ENCODE results near the gene ZNF536. TPM values are rescaled to one million over a fixed set of nuclear protein-coding genes. Genes with fewer than 3 reads are reported as not detected.

The ZNF536 gene
- total RNA-seq, 1 donor from 2014 or later, result 22.4 TPM

- DNase-seq (ENCODE audit: low spot score in 2 of 2) (no peak), FAIRE-seq (no peak)
Observed at GRCh38 chr19:30590596-30591229, 218.5 kb downstream of the ZNF536 start.

DNA sequence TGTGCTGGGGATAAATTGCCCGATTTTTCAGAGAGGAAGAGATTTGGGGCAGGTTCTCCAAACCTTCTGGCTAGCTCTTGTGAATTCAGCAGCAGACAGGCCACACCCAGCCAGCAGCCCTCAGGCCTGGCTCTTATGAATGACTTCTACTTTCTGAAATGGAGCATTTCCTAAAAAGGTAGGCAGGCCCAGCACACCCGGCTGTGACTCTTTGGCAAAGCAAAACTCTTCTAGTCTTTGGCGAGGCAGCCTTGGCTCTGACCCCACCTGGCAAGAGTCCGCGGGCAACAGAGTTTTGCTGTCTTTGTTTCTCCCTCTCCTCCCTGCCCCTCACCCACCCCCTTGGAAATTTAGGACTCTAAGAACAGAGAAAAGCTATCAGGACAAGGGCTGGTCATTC lies 221.2 kb downstream of the ZNF536 start:
- DNase-seq (ENCODE audit: low spot score in 2 of 2), result no peak
- FAIRE-seq, result no peak

DNA sequence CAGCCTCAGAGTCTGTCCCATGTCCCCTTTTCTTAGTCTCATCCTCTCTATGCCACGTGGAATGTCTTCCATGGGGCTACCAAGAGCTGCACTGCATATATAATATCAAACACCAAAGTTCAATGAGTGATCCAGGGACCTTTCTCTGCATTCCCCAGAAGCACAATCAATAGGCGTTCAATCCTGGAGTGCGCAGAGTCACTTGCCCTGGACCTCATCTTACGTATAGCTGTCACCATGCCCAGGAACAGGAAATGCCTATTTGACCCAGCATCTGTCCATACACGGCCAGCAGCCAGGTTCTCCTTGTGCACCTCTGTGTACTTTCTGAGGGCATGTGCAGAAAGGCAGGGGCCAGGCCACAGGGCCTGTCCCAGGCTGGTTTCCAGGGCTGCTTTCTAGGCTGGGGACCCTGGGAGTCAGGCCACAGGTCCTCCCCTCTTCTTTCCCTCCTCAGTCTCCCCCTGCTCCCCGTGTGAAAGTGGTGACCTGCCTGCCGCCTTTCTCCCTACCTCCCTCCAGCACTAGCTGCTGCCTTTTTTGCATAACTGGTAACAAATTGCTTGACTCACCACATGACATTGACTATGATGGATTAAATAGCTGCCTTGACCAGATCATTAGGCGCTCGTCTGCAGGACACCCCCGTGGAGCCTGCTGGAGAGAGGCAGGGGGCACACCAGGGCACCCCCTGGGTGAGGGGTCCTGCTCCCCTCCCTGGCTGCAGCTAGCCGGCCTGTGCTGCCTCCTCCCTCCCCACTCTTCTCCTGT lies 222.0 kb downstream of the ZNF536 start:
- DNase-seq (ENCODE audit: low spot score in 2 of 2), result no peak
- FAIRE-seq, result no peak

DNA sequence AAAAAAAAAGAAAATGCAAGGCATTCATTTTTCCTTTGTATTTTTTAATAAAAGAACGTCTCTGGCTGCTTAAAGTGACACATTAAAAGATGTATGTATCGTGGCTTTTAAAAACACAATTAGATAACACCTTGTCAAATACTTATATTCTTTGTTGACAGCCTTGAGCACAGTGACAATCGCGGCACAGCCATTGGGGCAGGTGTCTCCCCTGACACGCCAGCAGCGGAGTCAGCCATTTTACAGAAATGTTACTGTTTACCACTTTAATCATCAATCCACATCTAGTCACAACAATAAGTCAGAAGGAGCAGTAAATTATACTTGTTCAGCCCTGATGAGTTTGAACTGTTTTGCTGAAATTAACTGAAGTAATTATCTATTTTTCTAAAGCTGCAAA lies 224.1 kb downstream of the ZNF536 start:
- DNase-seq (ENCODE audit: low spot score in 2 of 2), result no peak
- FAIRE-seq, result no peak

GRCh38 chr19:30596813-30597399 lies 224.7 kb downstream of the ZNF536 start:
- FAIRE-seq (no peak), DNase-seq (ENCODE audit: low spot score in 2 of 2) (no peak)

- FAIRE-seq, result no peak
- no peak for DNase-seq (ENCODE audit: low spot score in 2 of 2)
Observed at GRCh38 chr19:30598688-30599087, 226.5 kb downstream of the ZNF536 start.

DNA sequence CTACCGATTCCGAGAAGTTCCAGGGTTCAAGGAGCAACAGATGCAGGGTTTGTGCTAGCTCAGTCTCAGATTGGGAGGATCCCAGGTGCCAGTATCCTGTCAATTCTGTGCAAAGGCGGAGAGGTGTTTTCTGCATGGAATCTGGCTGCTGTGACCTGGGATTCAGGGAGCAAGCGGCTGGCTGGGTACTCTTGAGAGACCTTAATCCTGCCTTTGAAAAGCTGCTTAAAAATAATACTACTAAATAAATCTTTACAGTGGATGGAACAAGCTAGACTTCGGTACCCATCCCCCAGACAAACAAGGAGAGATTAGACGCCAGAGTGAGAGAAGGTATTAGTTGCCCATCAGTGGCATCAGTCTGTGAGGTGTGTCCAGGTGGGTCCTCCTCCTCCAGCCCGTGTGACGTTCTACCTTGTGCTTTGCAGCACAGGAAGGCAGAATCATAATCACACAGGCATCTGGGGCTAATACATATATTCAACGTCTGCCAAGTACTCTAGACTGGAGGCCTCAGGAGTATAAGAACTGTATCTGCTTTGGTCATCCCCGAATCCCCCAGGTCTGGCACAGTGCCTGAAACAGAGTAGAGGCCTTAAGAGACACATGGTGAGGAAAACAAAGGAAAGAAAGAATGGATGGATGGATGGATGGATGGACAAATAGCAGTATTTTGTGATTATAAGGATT lies 230.6 kb downstream of the ZNF536 start:
- DNase-seq (ENCODE audit: low spot score in 2 of 2) (no peak), FAIRE-seq (no peak)

- no peak for DNase-seq (ENCODE audit: low spot score in 2 of 2)
- no peak for FAIRE-seq
Observed at GRCh38 chr19:30604657-30605056, 232.5 kb downstream of the ZNF536 start.

DNA sequence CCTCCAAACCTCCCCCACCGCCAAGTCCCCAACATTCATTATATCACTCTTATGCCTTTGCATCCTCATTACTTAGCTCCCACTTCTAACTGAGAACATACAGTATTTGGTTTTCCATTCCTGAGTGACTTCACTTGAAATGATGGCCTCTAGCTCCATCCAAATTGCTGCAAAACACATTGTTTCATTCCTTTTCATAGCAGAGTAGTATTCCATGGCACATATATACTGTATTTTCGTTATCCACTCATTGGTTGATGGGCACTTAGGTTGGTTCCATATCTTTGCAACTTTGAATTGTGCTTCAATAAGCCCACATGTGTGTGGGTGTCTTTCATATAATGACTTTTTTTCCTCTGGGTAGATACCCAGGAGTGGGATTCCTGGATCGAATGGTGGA lies 233.1 kb downstream of the ZNF536 start:
- DNase-seq (ENCODE audit: low spot score in 2 of 2) (no peak), FAIRE-seq (no peak)

- FAIRE-seq (peak; percentile 54), DNase-seq (ENCODE audit: low spot score in 2 of 2) (no peak)
Observed at GRCh38 chr19:30606114-30607050, 234.2 kb downstream of the ZNF536 start.

Data from frontal cortex (tissue), 4 donors.